ENCODE measurements around the gene SOWAHD.
"Not testable (repeated sequence)": the region's sequence is repeated elsewhere in the genome, so short reads cannot be mapped to it uniquely, and the experiment has no call there.

The SOWAHD gene

GRCh38 chrX:119757979-119758730 is at the start of gene SOWAHD:
Gene SOWAHD, plus strand, starts transcription at chrX:119758588. Its CDS starts 80 bp downstream, at chrX:119758668.
- DNase-seq = peak; percentile 38

- DNase-seq = no peak
Measured at GRCh38 chrX:119708936-119709335, 49.5 kb upstream of the SOWAHD start.

- DNase-seq = no peak
Measured at GRCh38 chrX:119709630-119710029, 48.8 kb upstream of the SOWAHD start.

GRCh38 chrX:119721487-119721886 is 36.9 kb upstream of the SOWAHD start:
- DNase-seq = no peak

- DNase-seq = no peak
Measured at GRCh38 chrX:119721926-119722325, 36.5 kb upstream of the SOWAHD start.

- no peak for DNase-seq
Measured at GRCh38 chrX:119726900-119727555, 31.4 kb upstream of the SOWAHD start.

GRCh38 chrX:119728487-119728886 is 29.9 kb upstream of the SOWAHD start:
- no peak for DNase-seq

- peak; percentile 20 for DNase-seq
Measured at GRCh38 chrX:119729408-119730201, 28.8 kb upstream of the SOWAHD start.

- no peak for DNase-seq
Measured at GRCh38 chrX:119734897-119735339, 23.5 kb upstream of the SOWAHD start.

GRCh38 chrX:119735467-119735866 is 22.9 kb upstream of the SOWAHD start:
- DNase-seq = no peak

- DNase-seq = no peak
Measured at GRCh38 chrX:119736206-119736764, 22.1 kb upstream of the SOWAHD start.

GRCh38 chrX:119738742-119739141 is 19.6 kb upstream of the SOWAHD start:
- DNase-seq = no peak

GRCh38 chrX:119745283-119745848 is 13.0 kb upstream of the SOWAHD start:
- DNase-seq = peak; percentile 45

- not testable (repeated sequence) for DNase-seq
Measured at GRCh38 chrX:119750131-119750530, 8.3 kb upstream of the SOWAHD start.

GRCh38 chrX:119750751-119751150 is 7.6 kb upstream of the SOWAHD start:
- DNase-seq = not testable (repeated sequence)

GRCh38 chrX:119753001-119753400 is 5.4 kb upstream of the SOWAHD start:
- peak; percentile 34 for DNase-seq

GRCh38 chrX:119753639-119754257 is 4.6 kb upstream of the SOWAHD start:
- DNase-seq = no peak

GRCh38 chrX:119755981-119756533 is 2.3 kb upstream of the SOWAHD start:
- DNase-seq = no peak

GRCh38 chrX:119756926-119757635 is 1.3 kb upstream of the SOWAHD start:
- no peak for DNase-seq

GRCh38 chrX:119757646-119757978 is 776 bp upstream of the SOWAHD start:
- DNase-seq = no peak

- DNase-seq = no peak
Measured at GRCh38 chrX:119758731-119759247, 401 bp downstream of the SOWAHD start.
